Epithelial cell of esophagus (primary cell): ENCODE data around the gene INO80B.

ENCODE experiments used
- DNase-seq: peaks from one replicate; pipeline ENCODE4 v3.0.0; 2010; ENCODE audit warnings: low read depth
- H3K4me3 ChIP-seq: 2 replicates; pipeline ENCODE4 v1.5.1; 2011; ENCODE audit warnings: mild to moderate bottlenecking, low read length, control low read depth
- TF ChIP-seq, protein P1 (sequence below): IDR thresholded peaks from 2 replicates; pipeline ENCODE4 v1.5.1; 2011; ENCODE audit warnings: low read depth, mild to moderate bottlenecking, low read length, control low read depth, inconsistent platforms; ENCODE audit not compliant: insufficient read depth; ENCODE audit errors: missing control alignments

INO80B gene

DNA sequence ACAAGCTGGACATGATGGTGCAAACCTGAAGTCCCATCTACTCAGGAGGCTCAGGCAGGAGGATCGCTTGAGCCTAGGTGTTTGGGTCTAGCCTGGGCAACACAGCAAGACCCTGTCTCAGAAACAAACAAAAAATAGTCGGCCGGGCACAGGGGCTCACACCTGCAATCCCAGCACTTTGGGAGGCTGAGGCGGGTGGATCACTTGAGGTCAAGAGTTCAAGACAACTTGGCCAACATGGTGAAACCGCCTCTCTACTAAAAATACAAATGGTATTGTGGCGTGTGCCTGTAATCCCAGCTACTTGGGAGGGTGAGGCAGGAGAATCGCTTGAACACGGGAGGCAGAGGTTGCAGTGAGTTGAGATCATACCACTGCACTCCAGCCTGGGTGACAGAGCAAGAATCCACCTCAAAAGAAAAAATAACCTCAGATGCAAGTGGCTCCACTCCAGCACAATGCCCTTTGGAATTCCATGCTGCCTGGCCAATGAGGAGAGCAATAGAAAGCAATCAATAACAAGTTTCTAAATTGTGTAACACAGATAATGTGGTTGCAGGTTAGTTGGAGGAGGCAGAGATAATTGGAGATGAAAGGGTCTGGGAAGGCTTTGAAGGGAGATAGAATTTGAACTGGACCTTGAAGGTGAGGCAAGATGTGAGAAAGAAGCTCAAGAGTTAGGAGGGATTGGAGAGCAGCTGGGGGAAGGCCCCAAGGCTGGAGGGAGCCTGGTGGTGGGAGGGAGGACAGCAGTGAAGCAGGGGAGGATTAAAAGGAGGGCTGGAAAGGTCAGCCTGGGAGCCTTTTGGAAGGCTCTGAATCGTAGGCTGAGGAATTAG, 34.0 kb downstream of the INO80B start:
- TF ChIP-seq, protein P1, sequence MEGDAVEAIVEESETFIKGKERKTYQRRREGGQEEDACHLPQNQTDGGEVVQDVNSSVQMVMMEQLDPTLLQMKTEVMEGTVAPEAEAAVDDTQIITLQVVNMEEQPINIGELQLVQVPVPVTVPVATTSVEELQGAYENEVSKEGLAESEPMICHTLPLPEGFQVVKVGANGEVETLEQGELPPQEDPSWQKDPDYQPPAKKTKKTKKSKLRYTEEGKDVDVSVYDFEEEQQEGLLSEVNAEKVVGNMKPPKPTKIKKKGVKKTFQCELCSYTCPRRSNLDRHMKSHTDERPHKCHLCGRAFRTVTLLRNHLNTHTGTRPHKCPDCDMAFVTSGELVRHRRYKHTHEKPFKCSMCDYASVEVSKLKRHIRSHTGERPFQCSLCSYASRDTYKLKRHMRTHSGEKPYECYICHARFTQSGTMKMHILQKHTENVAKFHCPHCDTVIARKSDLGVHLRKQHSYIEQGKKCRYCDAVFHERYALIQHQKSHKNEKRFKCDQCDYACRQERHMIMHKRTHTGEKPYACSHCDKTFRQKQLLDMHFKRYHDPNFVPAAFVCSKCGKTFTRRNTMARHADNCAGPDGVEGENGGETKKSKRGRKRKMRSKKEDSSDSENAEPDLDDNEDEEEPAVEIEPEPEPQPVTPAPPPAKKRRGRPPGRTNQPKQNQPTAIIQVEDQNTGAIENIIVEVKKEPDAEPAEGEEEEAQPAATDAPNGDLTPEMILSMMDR, result no peak
- no peak for DNase-seq
- H3K4me3 ChIP-seq, result no peak overlapping the region

DNA sequence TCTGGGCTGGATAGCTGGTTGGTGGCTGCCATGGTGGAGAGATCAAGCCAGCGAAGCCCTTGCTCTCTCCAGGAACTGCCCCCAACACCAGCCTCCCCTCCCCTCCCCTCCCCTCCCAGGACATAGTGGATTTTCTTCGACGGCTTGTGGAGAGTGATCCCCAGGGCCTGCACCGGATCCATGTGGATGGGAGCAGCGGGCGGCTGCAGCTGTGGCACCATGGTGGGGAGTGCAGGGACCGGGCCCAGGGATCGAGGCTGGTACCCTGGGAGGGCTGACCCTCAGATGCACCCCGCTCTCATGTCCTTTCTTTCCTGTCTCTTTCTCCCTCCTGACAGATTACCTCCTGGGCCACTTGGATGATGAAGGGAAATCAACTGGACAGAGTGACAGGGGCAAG, 35.0 kb downstream of the INO80B start:
- no peak overlapping the region for H3K4me3 ChIP-seq
- DNase-seq, result no peak
- TF ChIP-seq, protein P1, result no peak

DNA sequence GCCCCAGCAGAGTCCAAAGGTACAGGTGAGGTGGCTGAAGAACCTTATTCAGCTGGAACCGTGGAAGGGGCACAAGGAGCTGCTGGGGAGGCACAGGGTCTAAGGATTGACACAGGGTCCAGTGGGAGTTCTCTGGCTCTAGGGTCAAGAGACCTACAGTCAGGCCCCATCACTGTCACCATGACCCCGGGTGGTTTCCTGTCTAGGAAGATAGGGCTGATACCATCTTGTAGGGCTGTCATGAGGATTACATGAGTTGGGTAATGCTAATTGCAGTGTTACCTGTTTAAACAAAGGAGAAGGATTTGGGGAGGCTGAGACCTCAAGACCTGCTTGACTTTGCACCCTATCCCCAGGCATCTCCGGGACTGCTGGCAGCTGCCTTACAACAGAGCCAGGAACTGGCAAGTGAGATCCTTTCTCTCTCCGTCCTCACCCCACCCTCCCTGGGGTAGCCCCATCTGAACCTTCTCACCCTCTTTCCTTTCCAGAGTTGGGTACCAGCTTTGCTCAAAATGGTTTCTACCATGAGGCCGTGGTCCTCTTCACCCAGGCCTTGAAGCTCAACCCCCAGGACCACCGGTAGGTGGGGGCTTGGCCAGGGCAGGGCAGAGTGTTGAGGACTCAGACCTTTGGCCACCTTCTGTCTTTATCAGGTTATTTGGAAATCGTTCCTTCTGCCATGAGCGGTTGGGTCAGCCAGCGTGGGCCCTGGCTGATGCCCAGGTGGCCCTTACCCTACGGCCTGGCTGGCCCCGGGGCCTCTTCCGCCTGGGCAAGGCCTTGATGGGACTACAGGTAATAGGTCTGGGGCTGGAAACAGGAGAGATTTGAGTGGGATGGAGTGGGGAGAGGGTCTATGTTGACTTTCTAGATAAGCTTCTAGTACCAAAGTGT, 37.0 kb downstream of the INO80B start:
- DNase-seq, result no peak
- TF ChIP-seq, protein P1, result no peak
- H3K4me3 ChIP-seq, result no peak overlapping the region

DNA sequence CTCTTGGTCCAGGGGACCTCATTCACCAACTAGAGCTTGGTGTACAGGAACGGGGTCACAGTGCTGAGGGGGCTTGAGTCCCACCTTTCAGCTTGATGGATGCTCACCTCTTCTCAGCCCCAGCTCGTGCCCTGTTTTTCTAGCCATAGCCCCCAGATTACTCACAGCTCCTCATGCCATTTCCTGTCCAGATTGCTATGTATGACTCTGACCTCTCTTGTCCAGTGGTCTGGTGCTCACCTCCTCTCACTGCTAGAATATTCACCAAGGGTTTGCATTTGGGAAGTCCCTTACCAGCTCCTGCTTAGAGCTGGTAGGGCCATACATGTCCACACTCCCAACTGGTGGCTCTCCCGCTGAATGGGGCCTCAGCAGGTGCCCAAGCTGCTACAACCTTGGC, 38.7 kb downstream of the INO80B start:
- H3K4me3 ChIP-seq, result no peak overlapping the region
- TF ChIP-seq, protein P1, result no peak
- no peak for DNase-seq

DNA sequence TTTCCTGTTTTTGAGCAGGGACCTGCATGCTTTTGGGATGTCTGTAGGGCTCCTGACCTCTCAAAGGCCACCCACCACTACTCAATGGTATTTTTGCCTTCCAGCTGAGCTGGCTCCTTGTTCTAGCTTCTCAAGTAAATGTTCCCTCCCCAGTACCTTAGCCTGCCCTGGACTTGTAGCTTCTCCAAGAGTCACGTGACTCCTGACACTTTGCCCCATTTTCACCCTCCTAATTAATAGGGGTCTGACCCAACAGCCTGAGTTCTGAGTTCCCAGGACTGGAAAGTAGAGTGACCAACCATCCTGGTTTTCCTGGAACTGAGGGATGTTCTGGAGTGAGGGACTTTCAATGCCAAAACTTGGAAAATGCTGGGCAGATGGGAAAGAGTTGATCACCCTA, 40.6 kb downstream of the INO80B start:
- TF ChIP-seq, protein P1, result no peak
- DNase-seq, result no peak
- no peak overlapping the region for H3K4me3 ChIP-seq

DNA sequence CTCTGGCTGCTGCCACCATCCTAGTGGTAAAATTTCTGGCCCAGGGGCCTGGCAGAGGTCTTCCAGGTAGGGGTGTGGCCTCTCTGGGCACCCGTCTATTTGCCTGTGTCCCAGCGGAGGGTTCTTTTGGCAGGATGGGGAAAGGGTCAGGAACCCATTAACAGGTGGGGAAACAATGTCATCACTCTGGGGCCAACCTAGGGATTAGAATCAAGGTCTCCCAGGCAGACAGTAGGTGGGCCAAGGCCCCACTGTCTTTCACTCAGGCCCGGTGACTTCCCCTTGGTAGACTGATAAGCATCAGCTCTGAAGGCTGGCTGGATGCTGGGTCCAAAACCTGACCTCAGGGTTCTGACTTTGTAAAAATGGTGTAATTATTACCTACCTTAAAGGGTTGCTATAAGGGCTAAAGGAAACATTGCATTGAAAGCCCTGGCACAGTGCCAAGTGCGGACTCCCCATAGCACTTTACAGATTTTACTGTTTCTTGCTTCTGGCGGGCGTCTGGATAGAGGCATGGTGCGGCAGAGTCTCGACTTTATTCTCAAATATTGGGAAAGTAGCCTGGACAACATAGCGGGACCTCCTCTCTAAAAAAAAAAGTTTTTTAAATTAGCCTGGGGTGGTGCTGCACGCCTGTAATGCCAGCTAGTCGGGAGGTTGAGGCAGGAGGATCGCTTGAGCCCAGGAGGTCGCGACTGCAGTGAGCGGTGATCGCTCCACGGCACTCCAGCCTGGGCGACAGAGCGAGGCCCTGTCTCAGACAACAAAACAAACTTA, 42.3 kb downstream of the INO80B start:
- DNase-seq, result no peak
- no peak overlapping the region for H3K4me3 ChIP-seq
- TF ChIP-seq, protein P1, result no peak
